HEK293 (cell line): ENCODE results near the gene ZNF324.

Source experiments
- CTCF ChIA-PET: fragments of 350-600 bp; formaldehyde crosslinking; extraction: SDS; loops from one replicate; lab custom pipeline; 2021; ENCODE audit warnings: antibody characterized with exemption; lab: Yijun Ruan, JAX
- POLR2A ChIA-PET: fragments of 300-600 bp; formaldehyde crosslinking; extraction: SDS; loops from one replicate; lab custom pipeline; 2020; ENCODE audit warnings: antibody characterized with exemption, inconsistent platforms; lab: Yijun Ruan, JAX
- H3K27ac ChIP-seq: fragments of 200-500 bp; sonication (Bioruptor generic); 2 replicates; pipeline ENCODE4 v1.5.1; 2014; ENCODE audit warnings: low read depth, low read length, control low read depth, inconsistent platforms; ENCODE audit errors: extremely low read depth
- H3K36me3 ChIP-seq, 2 experiments: fragments of 200-500 bp in 1 of 2; sonication (Bioruptor generic) in 1 of 2; 1 replicate in 1 of 2; 2 replicates in 1 of 2; pipeline ENCODE4 v1.5.1; 2014 to 2017; ENCODE audit warnings: inconsistent platforms in 2 of 2, low read length in 2 of 2; ENCODE audit not compliant: control insufficient read depth in 2 of 2, insufficient read depth in 1 of 2
- H3K4me1 ChIP-seq: fragments of 200-500 bp; sonication (Bioruptor generic); 2 replicates; pipeline ENCODE4 v1.5.1; 2014; ENCODE audit warnings: mild to moderate bottlenecking, low read length, inconsistent platforms; ENCODE audit not compliant: control insufficient read depth, insufficient read depth
- H3K4me3 ChIP-seq: 2 replicates; pipeline ENCODE4 v1.5.1; 2011; ENCODE audit warnings: low read depth, mild to moderate bottlenecking, control low read depth, low read length, moderate library complexity
- H3K9me3 ChIP-seq: fragments of 200-500 bp; sonication (Bioruptor generic); 2 replicates; pipeline ENCODE4 v1.5.1; 2014; ENCODE audit warnings: low read depth, low read length, inconsistent platforms; ENCODE audit not compliant: control insufficient read depth, insufficient read depth
- AEBP2 ChIP-seq: fragments of 450-650 bp; formaldehyde crosslinking; IDR thresholded peaks from 2 replicates; pipeline ENCODE4 v1.5.1; 2016; ENCODE audit warnings: missing biosample characterization, missing genetic modification characterization, borderline replicate concordance
- KLF10 ChIP-seq: fragments of 450-650 bp; IDR thresholded peaks from 2 replicates; pipeline ENCODE4 v1.5.1; 2018; ENCODE audit warnings: missing biosample characterization, mild to moderate bottlenecking, missing genetic modification characterization
- PRDM2 ChIP-seq: fragments of 450-650 bp; formaldehyde crosslinking; IDR thresholded peaks from 2 replicates; pipeline ENCODE4 v1.5.1; 2016; ENCODE audit warnings: missing biosample characterization, missing genetic modification characterization, borderline replicate concordance
- YY2 ChIP-seq: fragments of 450-650 bp; formaldehyde crosslinking; IDR thresholded peaks from 2 replicates; pipeline ENCODE4 v1.5.1; 2016; ENCODE audit warnings: missing biosample characterization, missing genetic modification characterization
- ZFP3 ChIP-seq: fragments of 450-650 bp; formaldehyde crosslinking; IDR thresholded peaks from 2 replicates; pipeline ENCODE4 v1.5.1; 2016; ENCODE audit warnings: low read depth, missing biosample characterization, missing genetic modification characterization
- ZNF138 ChIP-seq: fragments of 450-650 bp; formaldehyde crosslinking; IDR thresholded peaks from 2 replicates; pipeline ENCODE4 v1.5.1; 2016; ENCODE audit warnings: missing biosample characterization, missing genetic modification characterization, borderline replicate concordance
- ZNF16 ChIP-seq: fragments of 450-650 bp; formaldehyde crosslinking; IDR thresholded peaks from 2 replicates; pipeline ENCODE4 v1.5.1; 2016; ENCODE audit warnings: low read depth, missing biosample characterization, missing genetic modification characterization
- ZNF18 ChIP-seq: fragments of 450-650 bp; formaldehyde crosslinking; IDR thresholded peaks from 2 replicates; pipeline ENCODE4 v1.5.1; 2016; ENCODE audit warnings: missing biosample characterization, missing genetic modification characterization
- ZNF280C ChIP-seq: fragments of 450-650 bp; formaldehyde crosslinking; IDR thresholded peaks from 2 replicates; pipeline ENCODE4 v1.5.1; 2016; ENCODE audit warnings: missing biosample characterization, missing genetic modification characterization
- ZNF366 ChIP-seq: fragments of 450-650 bp; formaldehyde crosslinking; conservative IDR thresholded peaks from 2 replicates; pipeline ENCODE4 v1.5.1; 2016; ENCODE audit warnings: missing biosample characterization, missing genetic modification characterization
- ZNF433 ChIP-seq: fragments of 450-650 bp; formaldehyde crosslinking; IDR thresholded peaks from 2 replicates; pipeline ENCODE4 v1.5.1; 2016; ENCODE audit warnings: missing biosample characterization, missing genetic modification characterization, low read depth
- ZNF558 ChIP-seq: fragments of 450-650 bp; formaldehyde crosslinking; IDR thresholded peaks from 2 replicates; pipeline ENCODE4 v1.5.1; 2016; ENCODE audit warnings: missing biosample characterization, missing genetic modification characterization
- ZNF645 ChIP-seq: fragments of 450-650 bp; formaldehyde crosslinking; IDR thresholded peaks from 2 replicates; pipeline ENCODE4; 2016; ENCODE audit warnings: missing biosample characterization, missing genetic modification characterization
- TF ChIP-seq, protein P1 (sequence below): sonication (generic); formaldehyde crosslinking; IDR thresholded peaks from 2 replicates; pipeline ENCODE4 v1.8.1; 2022; ENCODE audit warnings: mild to moderate bottlenecking, moderate library complexity, missing genetic modification reagents

ZNF324 gene

GRCh38 chr19:58428617-58429016, 38.3 kb upstream of the ZNF324 start (continued):
- TF ChIP-seq ZNF280C (tag by site-specific recombination) (no peak), ZNF138 (no peak), ZNF558 (tag by site-specific recombination) (no peak)
- TF ChIP-seq, all 188 proteins: peak for 0

DNA sequence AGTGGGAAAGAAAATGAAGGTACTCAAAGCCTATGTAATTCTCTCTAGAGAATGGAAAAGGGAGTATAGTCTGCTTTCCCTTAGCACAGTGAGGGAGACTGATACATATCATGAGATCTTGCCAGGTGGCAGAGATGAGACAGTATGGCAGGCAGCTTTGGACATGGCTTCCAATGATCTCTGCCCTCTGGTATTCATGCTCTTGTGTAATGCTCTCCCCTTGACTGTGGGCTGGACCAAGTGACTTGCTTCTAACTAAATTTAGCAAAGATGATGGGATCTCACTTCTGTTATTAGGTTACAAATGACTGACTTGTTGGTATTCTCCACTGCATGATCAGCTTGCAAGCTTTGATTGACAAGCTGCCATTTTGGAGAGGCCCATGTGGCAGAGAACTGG, 37.1 kb upstream of the ZNF324 start:
- ChIA-PET CTCF (no interaction called here), POLR2A (interaction anchor here (1.0 to 2.1 kb wide), 2 partner anchors 21 to 22 kb away, joined by 3 to 10 read pairs; partner anchors contain the start of genes ZNF324B and ZNF584)
- H3K27ac ChIP-seq = no peak overlapping the region
- H3K4me3 ChIP-seq = no peak overlapping the region
- peaks cover 2 to 41% of the 10 kb centered on the region in 2 experiments; a peak in 2 of 3 replicates for H3K36me3 ChIP-seq
- no peak for TF ChIP-seq ZNF433
- TF ChIP-seq, protein P1, sequence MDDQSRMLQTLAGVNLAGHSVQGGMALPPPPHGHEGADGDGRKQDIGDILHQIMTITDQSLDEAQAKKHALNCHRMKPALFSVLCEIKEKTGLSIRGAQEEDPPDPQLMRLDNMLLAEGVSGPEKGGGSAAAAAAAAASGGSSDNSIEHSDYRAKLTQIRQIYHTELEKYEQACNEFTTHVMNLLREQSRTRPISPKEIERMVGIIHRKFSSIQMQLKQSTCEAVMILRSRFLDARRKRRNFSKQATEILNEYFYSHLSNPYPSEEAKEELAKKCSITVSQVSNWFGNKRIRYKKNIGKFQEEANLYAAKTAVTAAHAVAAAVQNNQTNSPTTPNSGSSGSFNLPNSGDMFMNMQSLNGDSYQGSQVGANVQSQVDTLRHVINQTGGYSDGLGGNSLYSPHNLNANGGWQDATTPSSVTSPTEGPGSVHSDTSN (CRISPR knock-in tag) = no peak
- no peak for TF ChIP-seq YY2
- no peak for TF ChIP-seq PRDM2 (tag by site-specific recombination)
- TF ChIP-seq ZNF366 (tag by site-specific recombination) = no peak
- TF ChIP-seq ZNF16 (tag by site-specific recombination) = no peak
- no peak for TF ChIP-seq AEBP2 (tag by site-specific recombination)
- H3K9me3 ChIP-seq = no peaks in the 10 kb centered on the region
- H3K4me1 ChIP-seq = no peaks in the 10 kb centered on the region

DNA sequence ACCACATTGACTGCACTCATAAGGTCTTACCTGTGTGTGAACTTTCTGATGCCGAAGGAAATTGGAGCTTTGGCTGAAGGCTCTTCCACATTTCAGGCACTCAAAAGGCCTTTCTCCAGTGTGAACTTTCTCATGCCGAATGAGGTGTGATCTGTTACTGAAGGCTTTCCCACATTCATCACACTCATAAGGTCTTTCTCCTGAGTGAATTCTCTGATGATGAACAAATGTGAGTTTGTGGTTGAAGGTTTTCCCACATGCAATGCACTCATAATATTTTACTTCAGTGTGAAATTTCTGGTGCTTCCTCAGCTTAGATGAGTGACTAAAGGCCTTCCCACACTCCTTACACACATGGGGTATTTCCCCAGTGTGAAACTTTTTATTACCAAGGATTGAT, 32.7 kb upstream of the ZNF324 start:
- Histone ChIP-seq H3K4me3 (no peak overlapping the region), H3K27ac (no peak overlapping the region), H3K4me1 (no peaks in the 10 kb centered on the region), H3K9me3 (no peaks in the 10 kb centered on the region), H3K36me3 (peaks cover 0 to 30% of the 10 kb centered on the region in 2 experiments; a peak in 1 of 3 replicates)
- ChIA-PET POLR2A (interaction anchor here (1.5 kb wide), 1 partner anchor 26 kb away, joined by 5 read pairs; the partner anchor contains the start of gene ZNF584), CTCF (interaction anchor here (1.3 kb wide), 1 partner anchor 85 kb away, joined by 3 read pairs; no protein-coding TSS in a partner anchor)
- TF ChIP-seq ZNF645 (tag by site-specific recombination) = no peak
- TF ChIP-seq KLF10 (tag by site-specific recombination) = no peak
- TF ChIP-seq ZNF18 (tag by site-specific recombination) = 0 out of 2 replicates have a peak, but pooled peaks have one; percentile 38
- no peak for TF ChIP-seq ZFP3
